ENCODE measurements around the gene ARRDC4.
"Not testable (repeated sequence)": the region's sequence is repeated elsewhere in the genome, so short reads cannot be mapped to it uniquely, and the experiment has no call there.

Gene ARRDC4

GRCh38 chr15:97977734-97978133 is 17.2 kb downstream of the ARRDC4 start:
- H3K4me3 ChIP-seq (ENCODE audit: low read length) = no peak overlapping the region
- TF ChIP-seq ZNF274 (IDR thresholded peaks at IDR 0.05; ENCODE audit: low read depth, low read length) = no peak

DNA sequence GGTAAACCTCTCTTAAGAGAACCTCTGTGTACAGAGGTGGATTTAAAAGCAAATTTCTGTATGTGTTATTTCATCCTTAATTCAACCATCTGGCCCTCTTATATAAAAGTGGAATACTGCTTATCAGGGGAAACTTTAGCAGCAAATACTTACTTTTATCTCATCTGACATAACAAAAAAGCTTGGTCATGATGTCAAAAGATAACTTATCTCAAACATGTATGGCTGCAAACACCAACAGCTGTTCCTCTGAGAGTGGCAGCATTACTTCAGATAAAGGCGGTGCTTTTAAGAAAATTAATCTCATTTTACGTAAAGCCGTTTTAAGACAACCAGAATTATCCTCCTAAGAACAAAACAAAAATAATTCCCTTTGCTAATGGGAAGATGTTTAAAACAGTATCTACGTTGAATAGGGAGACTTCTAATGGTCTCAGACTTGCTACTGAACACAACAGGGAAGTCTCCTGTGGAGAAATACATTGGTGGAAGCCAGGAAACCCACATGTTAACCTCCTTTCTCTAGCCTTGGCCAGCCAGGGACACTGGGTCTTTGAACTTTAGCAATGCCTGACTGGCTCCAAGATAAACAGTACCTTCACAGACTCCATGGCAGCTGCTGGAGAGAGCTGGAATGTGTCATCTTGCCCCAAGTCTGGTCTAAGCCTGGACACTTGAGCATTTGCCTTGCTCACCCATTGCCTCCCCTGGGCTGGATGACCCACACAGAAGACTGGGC is 18.1 kb downstream of the ARRDC4 start:
- no peak overlapping the region for H3K4me3 ChIP-seq (ENCODE audit: low read length)
- TF ChIP-seq ZNF274 (IDR thresholded peaks at IDR 0.05; ENCODE audit: low read depth, low read length) = no peak

GRCh38 chr15:97979140-97979520 is 18.6 kb downstream of the ARRDC4 start:
- no peak for TF ChIP-seq ZNF274 (IDR thresholded peaks at IDR 0.05; ENCODE audit: low read depth, low read length)
- H3K4me3 ChIP-seq (ENCODE audit: low read length) = no peak overlapping the region

DNA sequence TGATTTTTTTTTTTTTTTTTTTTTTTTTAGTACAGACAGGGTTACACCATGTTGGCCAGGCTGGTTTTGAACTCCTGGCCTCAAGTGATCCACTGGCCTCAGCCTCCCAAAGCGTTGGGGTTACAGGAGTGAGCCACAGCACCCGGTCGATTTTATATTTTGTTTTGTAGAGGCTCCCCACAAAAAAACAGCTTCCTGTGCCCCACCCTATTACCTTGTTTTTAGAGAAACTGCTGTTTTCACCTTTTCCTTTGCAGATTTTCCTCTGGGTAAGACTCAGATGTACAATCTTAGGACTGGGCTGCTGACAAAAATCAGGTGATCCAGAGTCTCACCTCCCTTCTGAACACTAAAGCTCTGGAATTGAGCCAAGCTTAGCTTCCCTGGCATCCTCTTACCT is 20.6 kb downstream of the ARRDC4 start:
- TF ChIP-seq ZNF274 (IDR thresholded peaks at IDR 0.05; ENCODE audit: low read depth, low read length) = no peak
- no peak overlapping the region for H3K4me3 ChIP-seq (ENCODE audit: low read length)

DNA sequence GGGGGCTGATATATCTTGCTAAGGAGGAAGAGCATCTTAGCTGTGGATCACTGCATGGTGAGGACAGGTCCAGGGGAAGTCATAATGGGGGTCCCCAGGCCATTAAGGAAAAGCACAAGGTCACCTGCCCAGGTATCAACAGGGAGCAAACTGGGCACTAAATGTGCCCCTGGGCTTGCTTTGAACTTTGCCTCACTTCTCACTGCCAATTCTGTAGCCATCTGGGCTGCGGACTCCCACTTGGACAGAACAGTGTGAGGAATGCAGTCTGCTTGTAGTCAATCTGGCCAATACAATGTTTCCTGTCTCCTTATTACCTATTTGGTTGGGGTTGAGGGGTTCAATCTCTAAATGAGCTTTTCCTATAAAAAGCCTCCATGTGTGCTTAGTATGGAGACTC is 21.3 kb downstream of the ARRDC4 start:
- TF ChIP-seq ZNF274 (IDR thresholded peaks at IDR 0.05; ENCODE audit: low read depth, low read length) = no peak

GRCh38 chr15:97984157-97984556 is 23.7 kb downstream of the ARRDC4 start:
- no peak overlapping the region for H3K4me3 ChIP-seq (ENCODE audit: low read length)
- TF ChIP-seq ZNF274 (IDR thresholded peaks at IDR 0.05; ENCODE audit: low read depth, low read length) = no peak

More for the DNA sequence above, 21.3 kb downstream of the ARRDC4 start:
- H3K4me3 ChIP-seq (ENCODE audit: low read length) = no peak overlapping the region

- H3K4me3 ChIP-seq (ENCODE audit: low read length) = not testable (repeated sequence)
Measured at GRCh38 chr15:97985979-97986378, 25.5 kb downstream of the ARRDC4 start.

GRCh38 chr15:97986781-97987180 is 26.3 kb downstream of the ARRDC4 start:
- no peak overlapping the region for H3K4me3 ChIP-seq (ENCODE audit: low read length)
- no peak for TF ChIP-seq ZNF274 (IDR thresholded peaks at IDR 0.05; ENCODE audit: low read depth, low read length)

GRCh38 chr15:97989299-97989698 is 28.8 kb downstream of the ARRDC4 start:
- no peak overlapping the region for H3K4me3 ChIP-seq (ENCODE audit: low read length)

GRCh38 chr15:97991972-97992541 is 31.6 kb downstream of the ARRDC4 start:
- TF ChIP-seq ZNF274 (IDR thresholded peaks at IDR 0.05; ENCODE audit: low read depth, low read length) = no peak
- no peak overlapping the region for H3K4me3 ChIP-seq (ENCODE audit: low read length)

More at GRCh38 chr15:97989299-97989698, 28.8 kb downstream of the ARRDC4 start:
- TF ChIP-seq ZNF274 (IDR thresholded peaks at IDR 0.05; ENCODE audit: low read depth, low read length) = no peak

DNA sequence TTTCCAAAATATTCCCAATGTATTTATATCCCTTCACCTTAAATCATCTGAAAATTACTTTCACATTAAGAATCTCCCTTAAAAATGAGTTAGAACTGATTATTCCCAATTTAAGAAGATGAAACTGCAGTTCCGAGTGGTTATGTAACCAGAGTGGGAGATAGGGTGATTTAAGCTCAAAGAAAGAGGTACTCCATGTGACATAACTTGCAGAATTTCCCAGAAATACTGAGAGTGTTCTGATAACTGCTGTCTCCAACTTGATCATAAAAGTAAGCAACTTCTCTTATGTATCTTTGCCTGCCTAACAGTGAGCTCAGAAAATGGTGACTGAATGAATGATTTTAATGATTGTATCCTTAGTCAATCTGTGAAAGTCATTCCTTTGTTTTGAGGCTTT is 32.3 kb downstream of the ARRDC4 start:
- H3K4me3 ChIP-seq (ENCODE audit: low read length) = no peak overlapping the region
- no peak for TF ChIP-seq ZNF274 (IDR thresholded peaks at IDR 0.05; ENCODE audit: low read depth, low read length)

GRCh38 chr15:97993310-97993738 is 32.8 kb downstream of the ARRDC4 start:
- no peak overlapping the region for H3K4me3 ChIP-seq (ENCODE audit: low read length)
- no peak for TF ChIP-seq ZNF274 (IDR thresholded peaks at IDR 0.05; ENCODE audit: low read depth, low read length)

GRCh38 chr15:97994236-97994635 is 33.7 kb downstream of the ARRDC4 start:
- no peak overlapping the region for H3K4me3 ChIP-seq (ENCODE audit: low read length)
- no peak for TF ChIP-seq ZNF274 (IDR thresholded peaks at IDR 0.05; ENCODE audit: low read depth, low read length)

- no peak for TF ChIP-seq ZNF274 (IDR thresholded peaks at IDR 0.05; ENCODE audit: low read depth, low read length)
- no peak overlapping the region for H3K4me3 ChIP-seq (ENCODE audit: low read length)
Measured at GRCh38 chr15:97995192-97995591, 34.7 kb downstream of the ARRDC4 start.

- H3K4me3 ChIP-seq (ENCODE audit: low read length) = no peak overlapping the region
- no peak for TF ChIP-seq ZNF274 (IDR thresholded peaks at IDR 0.05; ENCODE audit: low read depth, low read length)
Measured at GRCh38 chr15:97995881-97996603, 35.5 kb downstream of the ARRDC4 start.
